Adrenal gland (tissue), 12 donors: ENCODE measurements around the gene ASTN2. TPM values are rescaled to one million over a fixed set of nuclear protein-coding genes. Genes with fewer than 3 reads are reported as not detected.

Source experiments
- DNase-seq, 7 donors: peaks; one replicate each; pipeline ENCODE4 v3.0.0-alpha.2; 2019 to 2020
- H3K27ac ChIP-seq, 5 donors: fragments of 200-600 bp; sonication (generic) in 4 of 5; 1 replicate in 3 of 5; 2 replicates in 2 of 5; pipeline versions ENCODE4 v1.5.1 to v1.8.0; 2016 to 2020; ENCODE audit warnings: mild to moderate bottlenecking in 1 of 5
- H3K27me3 ChIP-seq: fragments of 200-600 bp; 2 replicates; pipeline ENCODE4 v1.8.0; 2021
- H3K36me3 ChIP-seq, 2 donors: fragments of 200-600 bp; replicated peaks in 1 of 2; 1 replicate in 1 of 2; 2 replicates in 1 of 2; pipeline versions ENCODE4 v1.5.1 to v1.8.0; 2018 to 2022
- H3K4me1 ChIP-seq, 2 donors: fragments of 200-600 bp; replicated peaks in 1 of 2; 1 replicate in 1 of 2; 2 replicates in 1 of 2; pipeline versions ENCODE4 v1.5.1 to v1.8.0; 2018 to 2021
- H3K4me3 ChIP-seq, 4 donors: fragments of 200-600 bp; sonication (generic) in 3 of 4; one replicate each; pipeline ENCODE4 v1.5.1; 2016 to 2018
- H3K9me3 ChIP-seq, 3 donors: fragments of 200-600 bp; sonication (generic) in 1 of 3; replicated peaks in 1 of 3; 1 replicate in 2 of 3; 2 replicates in 1 of 3; pipeline versions ENCODE4 v1.5.1 to v1.8.0; 2016 to 2021
- CTCF ChIP-seq, 6 experiments: fragments of 450-650 bp in 4 of 6; fragments of 200-600 bp in 2 of 6; sonication (generic) in 1 of 6; IDR thresholded peaks; 1 replicate in 5 of 6; 2 replicates in 1 of 6; pipeline versions ENCODE4 v1.5.1 to v1.8.0; 2016 to 2021; ENCODE audit warnings: antibody characterized with exemption in 6 of 6, mild to moderate bottlenecking in 2 of 6, moderate library complexity in 1 of 6
- POLR2A ChIP-seq, 2 donors: fragments of 450-650 bp; IDR thresholded peaks; one replicate each; pipeline ENCODE4 v1.6.1; 2017; ENCODE audit warnings: antibody characterized with exemption in 2 of 2, mild to moderate bottlenecking in 2 of 2, moderate library complexity in 1 of 2
- WGBS, 4 donors: extraction: QIAGEN DNeasy Blood & Tissue Kit in 2 of 4; methylation state at CpG; one replicate each; pipeline versions ENCODE4 v1.1.5 to v1.1.7; 2013 to 2017; 5-methylcytosine and 5-hydroxymethylcytosine counted together
- intact Hi-C, 2 donors: fragments of 100-400 bp; cut with DNase I; formaldehyde crosslinking; loops; one replicate each; pipeline versions ENCODE4 v1.14.1 to v1.15.0; 2022 to 2023
- polyA plus RNA-seq, 3 donors: library from polyadenylated mRNA; stranded (reverse); fragments of 200-250 nt in 2 of 3; fragments of 350-450 nt in 1 of 3; fragmentation: Illumina TruSeq in 1 of 3; extraction: RNeasy Lipid Tissue Mini Kit (QIAGEN cat#74804) in 1 of 3; gene quantifications; one replicate each; pipeline ENCODE4 v1.2.3, GENCODE V29; 2013 to 2014
- total RNA-seq, 9 donors: library from RNA; depleted of rRNA in 4 of 9; stranded (reverse); fragments of >200 nt in 4 of 9; fragments of 120-200 nt in 1 of 9; fragmentation: NEBNext Ultra II Directional in 1 of 9; extraction: Animal tissue kit (Norgen Biotek cat#: 25700) in 1 of 9; gene quantifications; one replicate each; pipeline versions ENCODE4 v1.1.0 to v1.2.4, GENCODE V29; 2013 to 2023
- donor health status: healthy with polysubstance abuse.
- donor health status: Bipolar disorder and iron deficiency.
- donor health status: DM: yes; HTN: yes; CAD: no.
- donor health status: DM: no; HTN: no; CAD: no.
- donor health status: DM: no; HTN: no; CAD: no.
- donor health status: DM: yes; HTN: yes; CAD: no.

The ASTN2 gene
- total and polyA plus RNA-seq, 12 donors, result 2.5 to 15.6 (median 6.8) TPM

GRCh38 chr9:117224695-117225094, 190.2 kb downstream of the ASTN2 start:
- DNase-seq, result no peak
- TF ChIP-seq POLR2A (IDR thresholded peaks at IDR 0.05) (no peak), CTCF (IDR thresholded peaks at IDR 0.05) (no peak)
- Histone ChIP-seq H3K36me3 (no peaks in the 10 kb centered on the region), H3K27ac (no peak overlapping the region), H3K4me1 (no peaks in the 10 kb centered on the region), H3K4me3 (no peak overlapping the region), H3K27me3 (no peaks in the 10 kb centered on the region), H3K9me3 (no peaks in the 10 kb centered on the region)
- intact Hi-C loops, result no loop called here
- 47 to 55% (median 50%) methylated on average over 4 of the region's 4 CpGs for WGBS, 4 donors

DNA sequence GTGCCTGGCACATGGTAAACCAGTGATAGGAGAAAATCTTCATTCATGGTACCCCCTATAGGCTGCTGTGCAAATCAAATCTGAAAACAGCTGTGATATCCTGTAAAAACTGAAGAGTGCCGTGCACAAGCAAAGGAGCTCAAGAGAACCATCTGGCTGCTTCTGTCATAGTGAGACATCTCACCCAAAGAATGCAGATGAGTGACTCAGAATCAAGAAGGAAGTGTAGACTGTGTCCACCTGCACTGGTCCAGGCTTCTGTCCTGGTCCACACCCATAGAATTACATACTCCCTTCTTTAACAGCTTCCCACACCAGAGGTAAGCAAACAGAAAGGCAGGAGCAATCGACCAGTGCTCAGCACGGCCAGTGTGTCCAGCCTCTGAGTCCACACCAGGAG, 195.9 kb downstream of the ASTN2 start:
- WGBS, 4 donors, result 55 to 77% (median 61%) methylated on average over 3 of the region's 3 CpGs
- H3K27ac ChIP-seq, result no peak overlapping the region
- no peak overlapping the region for H3K4me3 ChIP-seq
- no peaks in the 10 kb centered on the region for H3K27me3 ChIP-seq
- DNase-seq, result no peak
- TF ChIP-seq CTCF (IDR thresholded peaks at IDR 0.05), result no peak
- TF ChIP-seq POLR2A (IDR thresholded peaks at IDR 0.05), result no peak
- no peaks in the 10 kb centered on the region for H3K36me3 ChIP-seq
- intact Hi-C loops, result no loop called here
- H3K9me3 ChIP-seq, result no peaks in the 10 kb centered on the region
- no peaks in the 10 kb centered on the region for H3K4me1 ChIP-seq

- no peak for DNase-seq
- no peaks in the 10 kb centered on the region for H3K27me3 ChIP-seq
- peaks cover 0 to 8% (median 0%) of the 10 kb centered on the region in 3 donors for H3K9me3 ChIP-seq
- intact Hi-C loops, result no loop called here
- H3K36me3 ChIP-seq, result no peaks in the 10 kb centered on the region
- TF ChIP-seq CTCF (IDR thresholded peaks at IDR 0.05) (no peak), POLR2A (IDR thresholded peaks at IDR 0.05) (no peak)
- no peak overlapping the region for H3K27ac ChIP-seq
- no peak overlapping the region for H3K4me3 ChIP-seq
- 88 to 92% (median 90%) methylated on average over 19 to 23 of the region's 23 CpGs for whole genome bisulfite sequencing, 4 donors
- H3K4me1 ChIP-seq, result no peaks in the 10 kb centered on the region
Measured at GRCh38 chr9:117214416-117214815, 200.4 kb downstream of the ASTN2 start.

DNA sequence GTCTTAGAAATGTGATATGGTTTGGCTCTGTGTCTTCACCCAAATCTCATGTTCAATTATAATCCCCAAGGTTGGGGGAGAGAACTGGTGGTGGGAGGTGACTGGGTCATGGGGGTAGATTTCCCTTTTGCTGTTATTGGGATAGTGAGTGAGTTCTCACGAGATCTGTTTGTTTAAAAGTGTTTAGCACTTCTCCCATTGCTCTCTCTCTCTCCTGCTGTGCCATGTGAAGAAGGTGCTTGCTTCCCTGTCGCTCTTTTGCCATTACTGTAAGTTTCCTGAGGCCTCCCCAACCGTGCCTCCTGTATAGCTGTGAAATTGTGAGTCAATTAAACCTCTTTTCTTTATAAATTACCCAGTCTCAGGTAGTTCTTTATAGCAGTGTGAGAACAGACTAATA, 203.6 kb downstream of the ASTN2 start:
- Histone ChIP-seq H3K27ac (no peak overlapping the region), H3K4me3 (no peak overlapping the region), H3K36me3 (no peaks in the 10 kb centered on the region), H3K9me3 (peaks cover 0 to 8% (median 0%) of the 10 kb centered on the region in 3 donors), H3K27me3 (no peaks in the 10 kb centered on the region), H3K4me1 (no peaks in the 10 kb centered on the region)
- 19 to 22% (median 21%) methylated on average over 3 of the region's 3 CpGs for WGBS, 4 donors
- TF ChIP-seq POLR2A (IDR thresholded peaks at IDR 0.05), result no peak
- TF ChIP-seq CTCF (IDR thresholded peaks at IDR 0.05), result no peak
- intact Hi-C loops, result no loop called here
- DNase-seq, result no peak
